Islet precursor cell (in vitro differentiated cells): ENCODE measurements around the gene GPNMB.
"Not testable (repeated sequence)": the region's sequence is repeated elsewhere in the genome, so short reads cannot be mapped to it uniquely, and the experiment has no call there.

Source experiments
- DNase-seq: peaks from one replicate; pipeline ENCODE4 v3.0.0-alpha.2; 2018

The GPNMB gene

DNA sequence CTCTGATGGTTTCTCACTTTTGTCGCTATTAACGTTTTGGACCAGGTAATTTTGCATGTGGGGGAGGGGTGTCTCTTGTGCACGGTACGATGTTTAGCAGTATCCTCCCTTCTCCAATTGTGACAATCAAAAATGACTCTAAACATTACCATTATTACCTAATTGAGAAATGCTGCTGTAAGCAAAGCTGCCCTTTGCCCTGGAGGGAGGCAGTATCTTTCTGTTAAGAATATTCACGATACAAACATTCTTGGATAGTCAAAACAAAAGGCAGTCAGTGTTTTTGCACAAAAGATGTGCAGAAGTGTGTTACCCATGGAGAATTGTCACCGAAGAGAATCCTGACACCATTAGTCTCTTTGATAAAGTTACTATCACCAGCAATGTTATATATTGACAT is 62.2 kb downstream of the GPNMB start:
- no peak for DNase-seq

DNA sequence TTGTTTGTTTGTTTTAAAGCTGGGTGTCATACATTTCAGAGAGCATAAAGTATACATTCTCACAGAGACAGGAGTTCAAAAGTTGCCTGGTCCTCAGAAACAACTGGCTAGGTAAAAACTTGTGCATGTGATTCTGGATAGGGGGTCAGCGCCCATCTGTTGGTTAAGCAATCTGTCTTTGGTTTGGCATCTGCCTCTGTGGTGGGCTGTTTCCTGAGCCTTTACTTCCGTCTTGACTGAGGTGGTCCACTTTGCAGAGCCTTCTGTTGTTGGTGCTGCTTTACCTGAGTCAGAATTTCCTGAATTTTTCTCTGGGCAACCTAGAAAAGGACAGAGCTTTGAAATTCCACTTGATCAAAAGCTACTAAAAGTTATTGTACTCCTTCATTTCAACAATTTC is 65.6 kb downstream of the GPNMB start:
- DNase-seq = not testable (repeated sequence)

DNA sequence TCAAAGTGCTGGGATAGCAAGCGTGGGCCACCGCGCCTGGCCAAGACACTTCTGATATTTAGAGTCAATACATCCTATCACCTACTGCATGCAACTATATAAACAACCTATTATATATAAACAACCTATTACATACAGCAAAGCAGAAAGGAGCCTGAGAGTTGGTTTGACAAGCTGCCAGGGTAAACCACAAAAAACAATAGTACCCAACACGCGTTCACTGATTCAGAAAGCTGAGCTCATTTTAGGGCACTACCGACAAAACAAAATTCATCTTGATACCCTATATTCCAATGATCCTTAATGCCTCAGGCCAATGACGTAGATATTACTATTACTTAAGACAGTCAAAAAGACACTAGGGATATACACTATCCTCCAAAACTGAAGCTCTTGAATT is 68.8 kb downstream of the GPNMB start:
- DNase-seq = no peak
